GM23248 (cell line): ENCODE data around the gene CDH22. TPM values are rescaled to one million over a fixed set of nuclear protein-coding genes. Genes with fewer than 3 reads are reported as not detected.

ENCODE experiments used
- DNase-seq: peaks from one replicate; pipeline ENCODE4 v3.0.0-alpha.2; 2015
- H2AFZ ChIP-seq: fragments of 200-600 bp; sonication (generic); 2 replicates; pipeline ENCODE4 v1.6.1; 2016; ENCODE audit warnings: antibody characterized with exemption
- H3F3A ChIP-seq: fragments of 200-600 bp; sonication (generic); 2 replicates; pipeline ENCODE4 v1.6.1; 2016; ENCODE audit warnings: mild to moderate bottlenecking, antibody characterized with exemption, mixed run types; ENCODE audit not compliant: insufficient read depth
- H3K27ac ChIP-seq: fragments of 200-600 bp; sonication (generic); 2 replicates; pipeline ENCODE4 v1.5.1; 2016; ENCODE audit warnings: mild to moderate bottlenecking
- H3K27me3 ChIP-seq: fragments of 200-600 bp; sonication (generic); replicated peaks from 2 replicates; pipeline ENCODE4 v1.6.1; 2016; ENCODE audit warnings: mild to moderate bottlenecking; ENCODE audit not compliant: insufficient read depth
- H3K36me3 ChIP-seq: fragments of 200-600 bp; sonication (generic); 2 replicates; pipeline ENCODE4 v1.6.1; 2016; ENCODE audit warnings: low read depth, mild to moderate bottlenecking
- H3K4me1 ChIP-seq: fragments of 200-600 bp; sonication (generic); 2 replicates; pipeline ENCODE4 v1.6.1; 2016; ENCODE audit warnings: mild to moderate bottlenecking; ENCODE audit not compliant: insufficient read depth
- H3K4me2 ChIP-seq: fragments of 200-600 bp; sonication (generic); one replicate; pipeline ENCODE4 v1.6.1; 2016; ENCODE audit warnings: mild to moderate bottlenecking; ENCODE audit not compliant: unreplicated experiment
- H3K4me3 ChIP-seq: fragments of 200-600 bp; sonication (generic); 2 replicates; pipeline ENCODE4 v1.5.1; 2016; ENCODE audit warnings: mild to moderate bottlenecking
- H3K79me2 ChIP-seq: fragments of 200-600 bp; sonication (generic); 2 replicates; pipeline ENCODE4 v1.6.1; 2016; ENCODE audit warnings: mild to moderate bottlenecking; ENCODE audit not compliant: insufficient read depth
- H3K9ac ChIP-seq: fragments of 200-600 bp; sonication (generic); 2 replicates; pipeline ENCODE4 v1.6.1; 2016; ENCODE audit warnings: mild to moderate bottlenecking
- H3K9me2 ChIP-seq: fragments of 200-600 bp; sonication (generic); 2 replicates; pipeline ENCODE4 v1.6.1; 2016; ENCODE audit warnings: mixed run types, mild to moderate bottlenecking, moderate library complexity; ENCODE audit not compliant: insufficient read depth
- H3K9me3 ChIP-seq: fragments of 200-600 bp; sonication (generic); one replicate; pipeline ENCODE4 v1.6.1; 2017; ENCODE audit warnings: low read depth
- H4K20me1 ChIP-seq: fragments of 200-600 bp; sonication (generic); 2 replicates; pipeline ENCODE4 v1.6.0; 2016; ENCODE audit not compliant: insufficient read depth
- EZH2 ChIP-seq: fragments of 200-600 bp; sonication (generic); IDR thresholded peaks from 2 replicates; pipeline ENCODE4 v1.6.1; 2018; ENCODE audit warnings: antibody characterized with exemption, mild to moderate bottlenecking; ENCODE audit not compliant: insufficient read depth, poor library complexity, severe bottlenecking
- EZH2phosphoT487 ChIP-seq: fragments of 200-600 bp; sonication (generic); IDR thresholded peaks from 2 replicates; pipeline ENCODE4 v1.6.1; 2018; ENCODE audit warnings: antibody characterized with exemption, moderate library complexity, mild to moderate bottlenecking, low read depth; ENCODE audit not compliant: insufficient read depth
- WGBS, 2 experiments: methylation state at CpG; one replicate each; pipeline ENCODE4 v1.1.6; 2015 to 2017; ENCODE audit warnings: low lambda C conversion rate in 2 of 2, low coverage in 1 of 2; ENCODE audit errors: missing lambda C conversion rate in 2 of 2; 5-methylcytosine and 5-hydroxymethylcytosine counted together
- in situ Hi-C: fragments of 300-500 bp; cut with MboI; formaldehyde crosslinking; loops from 2 replicates; pipeline ENCODE4 v1.15.0; 2020
- polyA plus RNA-seq: library from polyadenylated mRNA; unstranded; fragments of >200 nt; fragmentation: Nextera tagmentation; extraction: Ambion mirVana; gene quantifications from 2 replicates; pipeline ENCODE4 v1.2.1, GENCODE V29; 2016
- total RNA-seq: library from RNA; depleted of rRNA; stranded (reverse); fragments of >200 nt; shearing (Covaris generic); gene quantifications from 2 replicates; pipeline ENCODE4 v1.2.3, GENCODE V29; 2014

CDH22 gene
- total and polyA plus RNA-seq, 2 experiments from 2014 or later: not detected

GRCh38 chr20:46240065-46240464 is 68.2 kb downstream of the CDH22 start:
- no peaks in the 10 kb centered on the region for H3F3A ChIP-seq
- no peaks in the 10 kb centered on the region for H4K20me1 ChIP-seq
- no peaks in the 10 kb centered on the region for H3K36me3 ChIP-seq
- no peaks in the 10 kb centered on the region for H3K9me2 ChIP-seq
- no peak overlapping the region for H3K9ac ChIP-seq
- H3K79me2 ChIP-seq: no peaks in the 10 kb centered on the region
- WGBS, 2 experiments: 51 to 53% methylated on average over 4 of the region's 4 CpGs
- DNase-seq: no peak
- TF ChIP-seq EZH2: no peak
- TF ChIP-seq EZH2phosphoT487: no peak
- H3K4me1 ChIP-seq: no peaks in the 10 kb centered on the region
- no peaks in the 10 kb centered on the region for H3K9me3 ChIP-seq
- no peak overlapping the region for H3K4me2 ChIP-seq
- H3K27me3 ChIP-seq: no peaks in the 10 kb centered on the region; the same call in 1 of the 2 replicates
- no peak overlapping the region for H3K4me3 ChIP-seq
- in situ Hi-C loops: no loop called here
- H3K27ac ChIP-seq: no peak overlapping the region
- H2AFZ ChIP-seq: no peak overlapping the region

GRCh38 chr20:46237736-46238135 is 70.6 kb downstream of the CDH22 start:
- Histone ChIP-seq H3K36me3 (no peaks in the 10 kb centered on the region), H2AFZ (no peak overlapping the region), H3K9me2 (no peaks in the 10 kb centered on the region), H3K4me3 (no peak overlapping the region), H3K4me2 (no peak overlapping the region), H3F3A (no peaks in the 10 kb centered on the region), H4K20me1 (no peaks in the 10 kb centered on the region), H3K79me2 (no peaks in the 10 kb centered on the region), H3K27me3 (no peaks in the 10 kb centered on the region; the same call in 1 of the 2 replicates), H3K9ac (no peak overlapping the region), H3K9me3 (no peaks in the 10 kb centered on the region), H3K27ac (no peak overlapping the region), H3K4me1 (no peaks in the 10 kb centered on the region)
- TF ChIP-seq EZH2phosphoT487: no peak
- TF ChIP-seq EZH2: no peak
- 0% methylated on average over 1 of the region's 1 CpG for WGBS, 2 experiments
- in situ Hi-C loops: no loop called here
- DNase-seq: no peak

- Histone ChIP-seq H3F3A (no peaks in the 10 kb centered on the region), H4K20me1 (no peaks in the 10 kb centered on the region), H3K4me1 (no peaks in the 10 kb centered on the region), H3K4me2 (no peak overlapping the region), H2AFZ (no peak overlapping the region), H3K9me2 (no peaks in the 10 kb centered on the region), H3K27me3 (no peaks in the 10 kb centered on the region; the same call in 1 of the 2 replicates), H3K9ac (no peak overlapping the region), H3K27ac (no peak overlapping the region), H3K79me2 (no peaks in the 10 kb centered on the region), H3K36me3 (no peaks in the 10 kb centered on the region), H3K9me3 (no peaks in the 10 kb centered on the region), H3K4me3 (no peak overlapping the region)
- in situ Hi-C loops: no loop called here
- WGBS, 2 experiments: 8% methylated on average over 10 of the region's 10 CpGs
- DNase-seq: no peak
- TF ChIP-seq EZH2 (no peak), EZH2phosphoT487 (no peak)
These were observed 71.1 kb downstream of the CDH22 start for GRCh38 chr20:46237227-46237626.

GRCh38 chr20:46235077-46235476 is 73.2 kb downstream of the CDH22 start:
- DNase-seq: no peak
- no peak overlapping the region for H3K9ac ChIP-seq
- in situ Hi-C loops: no loop called here
- TF ChIP-seq EZH2phosphoT487 (no peak), EZH2 (no peak)
- no peaks in the 10 kb centered on the region; the same call in 1 of the 2 replicates for H3K27me3 ChIP-seq
- no peak overlapping the region for H3K27ac ChIP-seq
- no peaks in the 10 kb centered on the region for H3F3A ChIP-seq
- H4K20me1 ChIP-seq: no peaks in the 10 kb centered on the region
- H3K79me2 ChIP-seq: no peaks in the 10 kb centered on the region
- H3K36me3 ChIP-seq: no peaks in the 10 kb centered on the region
- no peak overlapping the region for H2AFZ ChIP-seq
- no peaks in the 10 kb centered on the region for H3K9me3 ChIP-seq
- no peak overlapping the region for H3K4me2 ChIP-seq
- no peak overlapping the region for H3K4me3 ChIP-seq
- H3K4me1 ChIP-seq: no peaks in the 10 kb centered on the region
- H3K9me2 ChIP-seq: no peaks in the 10 kb centered on the region

GRCh38 chr20:46233701-46234100 is 74.6 kb downstream of the CDH22 start:
- Histone ChIP-seq H3K4me1 (no peaks in the 10 kb centered on the region), H3K9ac (no peak overlapping the region), H3K27me3 (no peaks in the 10 kb centered on the region; the same call in 1 of the 2 replicates), H3K4me2 (no peak overlapping the region), H3K9me3 (no peaks in the 10 kb centered on the region), H3F3A (no peaks in the 10 kb centered on the region), H3K36me3 (no peaks in the 10 kb centered on the region), H3K79me2 (no peaks in the 10 kb centered on the region), H3K27ac (no peak overlapping the region), H3K9me2 (no peaks in the 10 kb centered on the region), H2AFZ (no peak overlapping the region), H3K4me3 (no peak overlapping the region), H4K20me1 (no peaks in the 10 kb centered on the region)
- no peak for DNase-seq
- TF ChIP-seq EZH2phosphoT487 (no peak), EZH2 (no peak)
- WGBS, 2 experiments: 7 to 13% methylated on average over 10 of the region's 10 CpGs
- in situ Hi-C loops: no loop called here
